Measurements from ENCODE around the gene KRT86. TPM values are rescaled to one million over a fixed set of nuclear protein-coding genes. Genes with fewer than 3 reads are reported as not detected.

KRT86 gene
- total and polyA plus RNA-seq, 2 donors (not counting 1 experiment from before 2014, with no cell fraction given) = 0.02 to 0.17 TPM

GRCh38 chr12:52338241-52338960 is 64.0 kb downstream of the KRT86 start:
- H3K4me1 ChIP-seq (ENCODE audit: control insufficient read depth, extremely low read depth, insufficient read depth, low read length) = no peaks in the 10 kb centered on the region
- no peak overlapping the region for H3K27ac ChIP-seq (ENCODE audit: insufficient read depth, low read length)
- H3K27me3 ChIP-seq (ENCODE audit: control insufficient read depth, insufficient read depth, low read length) = peaks cover 22% of the 10 kb centered on the region
- H3K4me2 ChIP-seq (ENCODE audit: extremely low read depth, insufficient read depth, low read length) = no peak overlapping the region
- no peak overlapping the region for H3K9ac ChIP-seq (ENCODE audit: insufficient read depth, low read length)
- no peak overlapping the region for H2AFZ ChIP-seq (ENCODE audit: low read length)
- H3K36me3 ChIP-seq (ENCODE audit: control insufficient read depth, insufficient read depth, low read length) = no peaks in the 10 kb centered on the region
- TF ChIP-seq CTCF (conservative IDR thresholded peaks at IDR 0.05 in 1 of 2, IDR thresholded peaks at IDR 0.05 in 1 of 2; ENCODE audit: low read depth in 1 of 2, low read length in 2 of 2) (no peak), EZH2 (IDR thresholded peaks at IDR 0.05; ENCODE audit: low read length, missing control alignments) (no peak)
- H4K20me1 ChIP-seq (ENCODE audit: control insufficient read depth, extremely low read depth, insufficient read depth, low read length) = no peaks in the 10 kb centered on the region
- H3K9me3 ChIP-seq (ENCODE audit: control insufficient read depth, insufficient read depth, low read depth, low read length) = no peaks in the 10 kb centered on the region
- H3K79me2 ChIP-seq (ENCODE audit: control insufficient read depth, insufficient read depth, low read length) = no peaks in the 10 kb centered on the region
- DNase-seq (ENCODE audit: low read depth in 2 of 2) = peak in 1 of 2 donors; percentile 6
- no peak overlapping the region for H3K4me3 ChIP-seq (replicated peaks in 1 of 4; ENCODE audit: control extremely low read depth in 1 of 4, insufficient read depth in 1 of 4, low read depth in 3 of 4, low read length in 4 of 4)

DNA sequence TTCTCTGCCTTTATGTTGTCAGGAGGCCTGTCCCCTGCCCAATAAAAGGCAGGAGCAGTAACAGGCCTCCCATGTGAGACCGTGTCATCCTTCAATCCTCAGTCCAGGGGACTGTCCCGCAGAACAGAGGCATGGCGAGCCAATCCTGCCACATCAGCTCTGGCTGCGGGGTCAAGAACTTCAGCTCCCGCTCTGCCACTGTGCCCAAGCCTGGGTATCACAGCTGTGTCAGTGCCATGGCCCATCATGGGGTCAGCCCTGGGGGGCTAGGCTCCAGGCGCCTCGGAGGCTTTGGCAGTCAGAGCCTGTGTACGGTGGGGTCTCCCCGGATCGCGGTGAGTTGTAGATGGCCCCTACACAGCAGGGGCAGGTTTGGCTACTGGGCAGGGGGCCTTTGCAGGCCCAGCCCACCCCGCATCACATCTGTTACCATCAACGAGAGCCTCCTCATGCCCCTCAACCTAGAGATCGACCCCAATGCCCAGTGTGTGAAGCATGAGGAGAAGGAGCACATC is 66.7 kb downstream of the KRT86 start:
- Histone ChIP-seq H4K20me1 (ENCODE audit: control insufficient read depth, extremely low read depth, insufficient read depth, low read length) (no peaks in the 10 kb centered on the region), H3K27me3 (ENCODE audit: control insufficient read depth, insufficient read depth, low read length) (peaks cover 22% of the 10 kb centered on the region), H2AFZ (ENCODE audit: low read length) (no peak overlapping the region), H3K9me3 (ENCODE audit: control insufficient read depth, insufficient read depth, low read depth, low read length) (no peaks in the 10 kb centered on the region), H3K27ac (ENCODE audit: insufficient read depth, low read length) (no peak overlapping the region), H3K9ac (ENCODE audit: insufficient read depth, low read length) (no peak overlapping the region), H3K4me2 (ENCODE audit: extremely low read depth, insufficient read depth, low read length) (no peak overlapping the region), H3K4me3 (replicated peaks in 1 of 4; ENCODE audit: control extremely low read depth in 1 of 4, insufficient read depth in 1 of 4, low read depth in 3 of 4, low read length in 4 of 4) (no peak overlapping the region), H3K4me1 (ENCODE audit: control insufficient read depth, extremely low read depth, insufficient read depth, low read length) (no peaks in the 10 kb centered on the region), H3K79me2 (ENCODE audit: control insufficient read depth, insufficient read depth, low read length) (no peaks in the 10 kb centered on the region), H3K36me3 (ENCODE audit: control insufficient read depth, insufficient read depth, low read length) (no peaks in the 10 kb centered on the region)
- TF ChIP-seq EZH2 (IDR thresholded peaks at IDR 0.05; ENCODE audit: low read length, missing control alignments) (no peak), CTCF (conservative IDR thresholded peaks at IDR 0.05 in 1 of 2, IDR thresholded peaks at IDR 0.05 in 1 of 2; ENCODE audit: low read depth in 1 of 2, low read length in 2 of 2) (no peak)
- no peak for DNase-seq (ENCODE audit: low read depth in 2 of 2)

- no peak for TF ChIP-seq EZH2 (IDR thresholded peaks at IDR 0.05; ENCODE audit: low read length, missing control alignments)
- TF ChIP-seq CTCF (conservative IDR thresholded peaks at IDR 0.05 in 1 of 2, IDR thresholded peaks at IDR 0.05 in 1 of 2; ENCODE audit: low read depth in 1 of 2, low read length in 2 of 2) = no peak
- no peaks in the 10 kb centered on the region for H3K4me1 ChIP-seq (ENCODE audit: control insufficient read depth, extremely low read depth, insufficient read depth, low read length)
- no peak overlapping the region for H3K4me2 ChIP-seq (ENCODE audit: extremely low read depth, insufficient read depth, low read length)
- H3K9me3 ChIP-seq (ENCODE audit: control insufficient read depth, insufficient read depth, low read depth, low read length) = no peaks in the 10 kb centered on the region
- no peaks in the 10 kb centered on the region for H3K79me2 ChIP-seq (ENCODE audit: control insufficient read depth, insufficient read depth, low read length)
- no peaks in the 10 kb centered on the region for H4K20me1 ChIP-seq (ENCODE audit: control insufficient read depth, extremely low read depth, insufficient read depth, low read length)
- H3K36me3 ChIP-seq (ENCODE audit: control insufficient read depth, insufficient read depth, low read length) = no peaks in the 10 kb centered on the region
- H2AFZ ChIP-seq (ENCODE audit: low read length) = no peak overlapping the region
- no peak for DNase-seq (ENCODE audit: low read depth in 2 of 2)
- no peak overlapping the region for H3K4me3 ChIP-seq (replicated peaks in 1 of 4; ENCODE audit: control extremely low read depth in 1 of 4, insufficient read depth in 1 of 4, low read depth in 3 of 4, low read length in 4 of 4)
- H3K9ac ChIP-seq (ENCODE audit: insufficient read depth, low read length) = no peak overlapping the region
- no peak overlapping the region for H3K27ac ChIP-seq (ENCODE audit: insufficient read depth, low read length)
- H3K27me3 ChIP-seq (ENCODE audit: control insufficient read depth, insufficient read depth, low read length) = peaks cover 25% of the 10 kb centered on the region
These were observed 68.5 kb downstream of the KRT86 start for GRCh38 chr12:52342781-52343490.
